Measurements from ENCODE around the gene ANTXR1.

DNA sequence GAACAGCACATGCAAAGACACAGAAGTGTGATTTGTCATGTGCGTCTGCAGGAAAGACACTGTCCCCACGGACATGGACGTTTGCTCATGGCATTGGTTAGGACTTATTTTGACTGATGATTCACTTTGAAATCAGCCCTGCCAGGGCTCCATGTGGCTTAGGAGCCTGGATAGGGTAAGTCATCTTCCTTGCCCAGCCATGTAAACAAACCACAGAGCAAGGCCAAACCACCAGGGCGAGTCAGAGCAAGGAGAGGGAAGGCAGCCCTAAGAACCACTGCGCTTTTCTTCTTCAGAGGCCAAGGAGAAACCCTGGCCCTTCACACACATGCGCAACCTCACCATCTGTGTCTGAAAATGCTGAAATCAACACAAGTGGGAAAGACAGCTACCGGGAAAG is 285.3 kb downstream of the ANTXR1 start:
- TF ChIP-seq, protein P1, sequence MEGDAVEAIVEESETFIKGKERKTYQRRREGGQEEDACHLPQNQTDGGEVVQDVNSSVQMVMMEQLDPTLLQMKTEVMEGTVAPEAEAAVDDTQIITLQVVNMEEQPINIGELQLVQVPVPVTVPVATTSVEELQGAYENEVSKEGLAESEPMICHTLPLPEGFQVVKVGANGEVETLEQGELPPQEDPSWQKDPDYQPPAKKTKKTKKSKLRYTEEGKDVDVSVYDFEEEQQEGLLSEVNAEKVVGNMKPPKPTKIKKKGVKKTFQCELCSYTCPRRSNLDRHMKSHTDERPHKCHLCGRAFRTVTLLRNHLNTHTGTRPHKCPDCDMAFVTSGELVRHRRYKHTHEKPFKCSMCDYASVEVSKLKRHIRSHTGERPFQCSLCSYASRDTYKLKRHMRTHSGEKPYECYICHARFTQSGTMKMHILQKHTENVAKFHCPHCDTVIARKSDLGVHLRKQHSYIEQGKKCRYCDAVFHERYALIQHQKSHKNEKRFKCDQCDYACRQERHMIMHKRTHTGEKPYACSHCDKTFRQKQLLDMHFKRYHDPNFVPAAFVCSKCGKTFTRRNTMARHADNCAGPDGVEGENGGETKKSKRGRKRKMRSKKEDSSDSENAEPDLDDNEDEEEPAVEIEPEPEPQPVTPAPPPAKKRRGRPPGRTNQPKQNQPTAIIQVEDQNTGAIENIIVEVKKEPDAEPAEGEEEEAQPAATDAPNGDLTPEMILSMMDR (conservative IDR thresholded peaks at IDR 0.05) = no peak
- no peak for TF ChIP-seq EZH2 (IDR thresholded peaks at IDR 0.05; ENCODE audit: low read depth)
